OCI-LY7 (cell line): Measurements from ENCODE around the gene SMURF1.

ENCODE experiments used
- EZH2phosphoT487 ChIP-seq: fragments of 200-600 bp; sonication (generic); IDR thresholded peaks from 2 replicates; pipeline ENCODE4 v1.6.1; 2018; ENCODE audit warnings: low read depth, borderline replicate concordance, mild to moderate bottlenecking, mixed run types, antibody characterized with exemption, low read length, moderate library complexity, mixed read lengths
- TF ChIP-seq, protein P1 (sequence below): fragments of 200-600 bp; sonication (generic); conservative IDR thresholded peaks from 2 replicates; pipeline ENCODE4 v1.5.1; 2014; ENCODE audit warnings: mild to moderate bottlenecking, antibody characterized with exemption, low read length, moderate library complexity, mixed read lengths

- TF ChIP-seq, protein P1, sequence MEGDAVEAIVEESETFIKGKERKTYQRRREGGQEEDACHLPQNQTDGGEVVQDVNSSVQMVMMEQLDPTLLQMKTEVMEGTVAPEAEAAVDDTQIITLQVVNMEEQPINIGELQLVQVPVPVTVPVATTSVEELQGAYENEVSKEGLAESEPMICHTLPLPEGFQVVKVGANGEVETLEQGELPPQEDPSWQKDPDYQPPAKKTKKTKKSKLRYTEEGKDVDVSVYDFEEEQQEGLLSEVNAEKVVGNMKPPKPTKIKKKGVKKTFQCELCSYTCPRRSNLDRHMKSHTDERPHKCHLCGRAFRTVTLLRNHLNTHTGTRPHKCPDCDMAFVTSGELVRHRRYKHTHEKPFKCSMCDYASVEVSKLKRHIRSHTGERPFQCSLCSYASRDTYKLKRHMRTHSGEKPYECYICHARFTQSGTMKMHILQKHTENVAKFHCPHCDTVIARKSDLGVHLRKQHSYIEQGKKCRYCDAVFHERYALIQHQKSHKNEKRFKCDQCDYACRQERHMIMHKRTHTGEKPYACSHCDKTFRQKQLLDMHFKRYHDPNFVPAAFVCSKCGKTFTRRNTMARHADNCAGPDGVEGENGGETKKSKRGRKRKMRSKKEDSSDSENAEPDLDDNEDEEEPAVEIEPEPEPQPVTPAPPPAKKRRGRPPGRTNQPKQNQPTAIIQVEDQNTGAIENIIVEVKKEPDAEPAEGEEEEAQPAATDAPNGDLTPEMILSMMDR, result no peak
- TF ChIP-seq EZH2phosphoT487, result no peak
Measured at GRCh38 chr7:99167072-99167471, 23.2 kb upstream of the SMURF1 start.
